Hepatocyte (in vitro differentiated cells): ENCODE results near the gene NPC2.

Source experiments
- CTCF ChIP-seq: fragments of 200-600 bp; sonication (generic); IDR thresholded peaks from 2 replicates; pipeline ENCODE4 v1.5.1; 2016; ENCODE audit warnings: antibody characterized with exemption, mild to moderate bottlenecking; ENCODE audit not compliant: poor library complexity
- EZH2 ChIP-seq: fragments of 200-600 bp; sonication (generic); IDR thresholded peaks from 2 replicates; pipeline ENCODE4 v1.6.1; 2016; ENCODE audit warnings: antibody characterized with exemption, mild to moderate bottlenecking, borderline replicate concordance
- EZH2phosphoT487 ChIP-seq: fragments of 200-600 bp; sonication (generic); IDR thresholded peaks from one replicate; pipeline ENCODE4 v1.6.1; 2018; ENCODE audit warnings: antibody characterized with exemption, mild to moderate bottlenecking, low read depth, moderate library complexity; ENCODE audit not compliant: unreplicated experiment, severe bottlenecking

- TF ChIP-seq CTCF (no peak), EZH2phosphoT487 (no peak), EZH2 (no peak)
Measured at GRCh38 chr14:74541225-74541624, 48.1 kb upstream of the NPC2 start.
